Mucosa of descending colon (tissue), 3 donors: ENCODE measurements around the gene RAB3GAP1. TPM values are rescaled to one million over a fixed set of nuclear protein-coding genes. Genes with fewer than 3 reads are reported as not detected.

ENCODE experiments used
- ATAC-seq: fragments of 200-7000 bp; cut with Tn5 transposase; one replicate; pipeline ENCODE4 v1.9.1; 2020; ENCODE audit warnings: mild to moderate bottlenecking, moderate library complexity
- DNase-seq, 3 donors: peaks; one replicate each; pipeline ENCODE4 v3.0.0-alpha.2; 2020
- H3K36me3 ChIP-seq: fragments of 200-600 bp; one replicate; pipeline ENCODE4 v1.8.0; 2021; ENCODE audit warnings: low read depth, mild to moderate bottlenecking
- H3K4me1 ChIP-seq: fragments of 200-600 bp; one replicate; pipeline ENCODE4 v1.8.0; 2021; ENCODE audit warnings: low read depth, mild to moderate bottlenecking
- H3K4me3 ChIP-seq: fragments of 200-600 bp; one replicate; pipeline ENCODE4 v1.8.0; 2021; ENCODE audit warnings: mild to moderate bottlenecking
- H3K9me3 ChIP-seq: fragments of 200-600 bp; one replicate; pipeline ENCODE4 v1.8.0; 2021; ENCODE audit warnings: mild to moderate bottlenecking
- CTCF ChIP-seq: fragments of 200-600 bp; IDR thresholded peaks from one replicate; pipeline ENCODE4 v1.8.0; 2022; ENCODE audit warnings: antibody characterized with exemption, mild to moderate bottlenecking
- intact Hi-C, 2 donors: fragments of 100-400 bp; cut with DNase I in 1 of 2; cut with micrococcal nuclease in 1 of 2; formaldehyde crosslinking; loops; one replicate each; pipeline versions ENCODE4 v1.11.0 to v1.11.1; 2022; cut with DNase I, micrococcal nuclease
- total RNA-seq, 3 donors: library from RNA; stranded (reverse); fragmentation: NEBNext Ultra II Directional in 2 of 3; extraction: Animal tissue kit (Norgen Biotek cat#: 25700) in 2 of 3; gene quantifications; one replicate each; pipeline versions ENCODE4 v1.2.1 to v1.2.4, GENCODE V29; 2021 to 2023
- donor health status: DM: no; HTN: no; CAD: no; lungs with moderate emphysema.
- donor health status: DM: no; HTN: no; CAD: no.
- donor health status: DM: no; HTN: yes; CAD: no.

RAB3GAP1 gene
- total RNA-seq, 3 donors from 2014 or later = 37.5 to 60.1 (median 43.0) TPM

DNA sequence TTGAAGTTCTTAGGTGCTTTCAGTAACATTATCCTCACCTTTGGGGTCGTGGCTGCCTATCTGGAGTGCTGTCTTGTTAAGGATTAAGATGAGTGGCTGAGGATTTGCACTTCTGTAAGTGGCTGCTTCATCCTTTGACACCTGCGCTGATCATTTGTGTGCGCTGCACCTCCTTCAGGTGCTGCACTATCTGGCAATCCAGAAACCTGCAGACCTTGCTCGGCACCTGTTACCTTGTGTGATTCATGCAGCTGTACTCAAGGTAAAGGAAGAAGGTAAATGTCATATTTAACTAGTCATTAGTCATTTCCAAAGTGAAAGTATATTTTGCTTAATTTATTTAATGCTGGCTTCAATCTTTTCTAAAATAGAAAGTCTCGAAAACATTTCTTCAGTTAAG lies 110.3 kb downstream of the RAB3GAP1 start:
- intact Hi-C loops = no loop called here
- no peak for TF ChIP-seq CTCF
- no peak overlapping the region for H3K4me3 ChIP-seq
- no peaks in the 10 kb centered on the region for H3K4me1 ChIP-seq
- ATAC-seq (no peak), DNase-seq (no peak)
- H3K36me3 ChIP-seq = no peaks in the 10 kb centered on the region
- H3K9me3 ChIP-seq = no peaks in the 10 kb centered on the region

- intact Hi-C loops = no loop called here
- Histone ChIP-seq H3K9me3 (no peaks in the 10 kb centered on the region), H3K36me3 (no peaks in the 10 kb centered on the region), H3K4me3 (no peak overlapping the region), H3K4me1 (no peaks in the 10 kb centered on the region)
- ATAC-seq (no peak), DNase-seq (no peak)
- no peak for TF ChIP-seq CTCF
These were observed 110.7 kb downstream of the RAB3GAP1 start for GRCh38 chr2:135162786-135163185.

DNA sequence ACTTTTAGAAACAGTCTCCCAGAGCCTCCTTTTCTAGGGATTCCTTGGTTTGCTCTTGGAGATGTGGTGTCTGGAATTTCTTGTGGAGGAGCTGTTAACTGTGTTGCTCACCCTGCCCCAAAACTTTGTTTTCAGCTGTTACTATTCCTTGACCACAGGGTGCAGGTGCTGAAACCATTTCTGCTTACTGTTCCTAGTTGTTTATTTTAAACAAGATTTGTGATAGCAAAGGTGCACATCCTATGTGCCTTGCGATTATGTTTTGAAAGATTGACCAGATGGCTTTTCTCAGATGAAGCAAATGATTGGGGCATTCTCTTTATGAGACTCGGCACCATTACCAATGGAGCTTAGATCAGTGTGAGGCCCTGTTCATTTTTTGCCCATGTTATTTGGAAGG lies 111.2 kb downstream of the RAB3GAP1 start:
- intact Hi-C loops = no loop called here
- DNase-seq = no peak
- TF ChIP-seq CTCF = no peak
- ATAC-seq = no peak
- H3K4me3 ChIP-seq = no peak overlapping the region
- no peaks in the 10 kb centered on the region for H3K9me3 ChIP-seq
- H3K36me3 ChIP-seq = no peaks in the 10 kb centered on the region
- H3K4me1 ChIP-seq = no peaks in the 10 kb centered on the region

GRCh38 chr2:135163901-135164300 lies 111.8 kb downstream of the RAB3GAP1 start:
- Histone ChIP-seq H3K9me3 (no peaks in the 10 kb centered on the region), H3K4me1 (no peaks in the 10 kb centered on the region), H3K4me3 (no peak overlapping the region), H3K36me3 (peaks cover 4% of the 10 kb centered on the region)
- no peak for TF ChIP-seq CTCF
- no peak for ATAC-seq
- intact Hi-C loops = no loop called here
- no peak for DNase-seq

DNA sequence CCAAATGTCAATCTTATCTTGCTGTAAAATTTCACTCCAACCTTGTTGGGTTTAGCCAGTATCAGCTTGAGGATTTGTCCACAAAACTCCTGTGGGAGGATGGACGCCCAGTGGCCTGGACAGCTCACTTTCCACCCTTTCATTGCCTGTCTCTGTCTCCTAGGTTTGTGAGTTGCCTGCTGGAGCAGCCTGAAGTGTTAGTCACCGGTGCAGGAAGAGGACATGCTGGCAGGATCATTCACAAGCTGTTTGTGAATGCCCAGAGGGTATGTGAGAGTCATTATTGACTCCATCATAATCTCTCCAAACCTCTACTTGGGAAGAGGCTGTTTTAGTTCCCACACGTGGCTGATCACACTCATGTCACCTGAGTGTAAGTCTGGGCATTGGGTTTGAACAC lies 112.3 kb downstream of the RAB3GAP1 start:
- intact Hi-C loops = no loop called here
- TF ChIP-seq CTCF = no peak
- ATAC-seq (no peak), DNase-seq (no peak)
- Histone ChIP-seq H3K4me1 (no peaks in the 10 kb centered on the region), H3K9me3 (no peaks in the 10 kb centered on the region), H3K4me3 (no peak overlapping the region), H3K36me3 (peaks cover 4% of the 10 kb centered on the region)

DNA sequence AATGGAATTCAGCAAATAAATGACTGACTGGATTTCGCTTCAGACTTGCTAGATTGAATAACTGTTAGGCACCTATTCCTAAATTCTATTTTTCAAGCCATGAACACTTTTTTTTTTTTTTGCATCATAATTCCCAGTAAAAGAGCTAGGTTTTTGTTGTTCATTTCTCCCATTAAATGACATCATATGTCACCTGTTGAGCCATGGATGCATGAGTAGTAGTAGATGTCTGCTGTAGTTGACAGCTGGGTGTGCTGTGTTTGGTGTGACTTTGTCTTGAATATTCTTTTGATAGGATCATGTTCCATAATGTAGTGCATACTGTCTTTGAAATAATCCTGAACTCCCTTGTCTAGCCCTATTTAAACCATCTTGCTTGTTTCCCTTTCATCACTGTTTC lies 115.2 kb downstream of the RAB3GAP1 start:
- no peak for DNase-seq
- Histone ChIP-seq H3K4me3 (no peak overlapping the region), H3K4me1 (no peaks in the 10 kb centered on the region), H3K36me3 (peaks cover 4% of the 10 kb centered on the region), H3K9me3 (no peaks in the 10 kb centered on the region)
- no peak for ATAC-seq
- TF ChIP-seq CTCF = no peak
- intact Hi-C loops = no loop called here
